Measurements from ENCODE around the gene NALF2. TPM values are rescaled to one million over a fixed set of nuclear protein-coding genes. Genes with fewer than 3 reads are reported as not detected.

The NALF2 gene
- total and polyA plus RNA-seq, 4 donors: 0.11 to 0.43 (median 0.23) TPM

- no peak overlapping the region for H3K9ac ChIP-seq (ENCODE audit: insufficient read depth in 1 of 2, low read length in 2 of 2)
- 62 to 77% methylated on average over 3 of the region's 3 CpGs for WGBS, 2 donors
- ATAC-seq (ENCODE audit: insufficient read depth, low FRiP score) (no peak), DNase-seq (no peak)
- no peak overlapping the region for H3K27ac ChIP-seq (ENCODE audit: low read depth in 1 of 2, low read length in 1 of 2)
- H3K9me3 ChIP-seq (ENCODE audit: control insufficient read depth in 4 of 4, insufficient read depth in 3 of 4, low read length in 3 of 4): peaks cover 0 to 8% (median 0%) of the 10 kb centered on the region in 4 donors
- no peak for TF ChIP-seq CTCF (IDR thresholded peaks at IDR 0.05; ENCODE audit: control extremely low read depth, extremely low read depth)
- H3K4me3 ChIP-seq: no peak overlapping the region
- H3K27me3 ChIP-seq (ENCODE audit: control insufficient read depth in 3 of 3, insufficient read depth in 3 of 3, low read length in 2 of 3): peaks cover 0 to 31% (median 28%) of the 10 kb centered on the region in 3 donors
- no peaks in the 10 kb centered on the region for H3K36me3 ChIP-seq (ENCODE audit: control insufficient read depth in 4 of 4, insufficient read depth in 4 of 4, low read length in 4 of 4)
- no peaks in the 10 kb centered on the region for H3K4me1 ChIP-seq (ENCODE audit: control insufficient read depth in 5 of 5, insufficient read depth in 5 of 5, low read length in 5 of 5)
These were observed 6.9 kb downstream of the NALF2 start for GRCh38 chrX:69510914-69511513.

DNA sequence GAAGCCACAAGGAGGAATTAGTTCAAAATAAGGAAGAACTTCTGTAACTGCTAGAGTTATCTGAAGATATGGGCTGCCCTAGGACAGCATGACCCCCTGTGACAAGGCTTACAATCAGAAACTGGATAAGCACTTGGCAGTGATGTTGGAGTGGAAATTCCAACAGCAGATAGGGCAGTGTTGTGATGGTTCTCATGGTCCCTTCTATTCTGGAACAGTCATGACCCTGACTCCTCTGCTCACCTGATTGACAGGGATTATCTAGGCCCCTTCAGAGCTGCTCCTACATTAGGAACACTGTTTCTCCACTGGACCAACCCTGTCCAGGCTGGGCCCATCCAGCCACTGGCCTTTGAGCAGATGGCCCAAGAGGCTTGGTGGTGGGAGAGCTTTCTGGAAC is 17.9 kb downstream of the NALF2 start:
- Histone ChIP-seq H3K9me3 (ENCODE audit: control insufficient read depth in 4 of 4, insufficient read depth in 3 of 4, low read length in 3 of 4) (peaks cover 0 to 6% (median 0%) of the 10 kb centered on the region in 4 donors), H3K4me1 (ENCODE audit: control insufficient read depth in 5 of 5, insufficient read depth in 5 of 5, low read length in 5 of 5) (no peaks in the 10 kb centered on the region), H3K27ac (ENCODE audit: low read depth in 1 of 2, low read length in 1 of 2) (no peak overlapping the region), H3K36me3 (ENCODE audit: control insufficient read depth in 4 of 4, insufficient read depth in 4 of 4, low read length in 4 of 4) (no peaks in the 10 kb centered on the region), H3K4me3 (no peak overlapping the region), H3K9ac (ENCODE audit: insufficient read depth in 1 of 2, low read length in 2 of 2) (no peak overlapping the region), H3K27me3 (ENCODE audit: control insufficient read depth in 3 of 3, insufficient read depth in 3 of 3, low read length in 2 of 3) (peaks cover 1 to 7% (median 6%) of the 10 kb centered on the region in 3 donors)
- ATAC-seq (ENCODE audit: insufficient read depth, low FRiP score) (no peak), DNase-seq (no peak)
- no peak for TF ChIP-seq CTCF (IDR thresholded peaks at IDR 0.05; ENCODE audit: control extremely low read depth, extremely low read depth)

GRCh38 chrX:69523314-69523713 is 19.2 kb downstream of the NALF2 start:
- peaks cover 0 to 6% (median 5%) of the 10 kb centered on the region in 3 donors for H3K27me3 ChIP-seq (ENCODE audit: control insufficient read depth in 3 of 3, insufficient read depth in 3 of 3, low read length in 2 of 3)
- peaks cover 0 to 5% (median 0%) of the 10 kb centered on the region in 4 donors for H3K9me3 ChIP-seq (ENCODE audit: control insufficient read depth in 4 of 4, insufficient read depth in 3 of 4, low read length in 3 of 4)
- no peak overlapping the region for H3K27ac ChIP-seq (ENCODE audit: low read depth in 1 of 2, low read length in 1 of 2)
- no peaks in the 10 kb centered on the region for H3K4me1 ChIP-seq (ENCODE audit: control insufficient read depth in 5 of 5, insufficient read depth in 5 of 5, low read length in 5 of 5)
- 40 to 54% methylated on average over 4 of the region's 4 CpGs for WGBS, 2 donors
- H3K4me3 ChIP-seq: no peak overlapping the region
- DNase-seq (peak in 1 of 3 donors; percentile 4), ATAC-seq (ENCODE audit: insufficient read depth, low FRiP score) (no peak)
- no peak for TF ChIP-seq CTCF (IDR thresholded peaks at IDR 0.05; ENCODE audit: control extremely low read depth, extremely low read depth)
- no peak overlapping the region for H3K9ac ChIP-seq (ENCODE audit: insufficient read depth in 1 of 2, low read length in 2 of 2)
- no peaks in the 10 kb centered on the region for H3K36me3 ChIP-seq (ENCODE audit: control insufficient read depth in 4 of 4, insufficient read depth in 4 of 4, low read length in 4 of 4)
